Activated CD4-positive, alpha-beta T cell treated with anti-CD3 and anti-CD28 coated beads, Interleukin-2, amount 50 U/mL, for 4 hours (primary cell): Measurements from ENCODE around the gene TTC9.

ENCODE experiments used
- DNase-seq, 2 experiments: peaks; one replicate each; pipeline ENCODE4 v3.0.0-alpha.2; 2020

TTC9 gene

DNA sequence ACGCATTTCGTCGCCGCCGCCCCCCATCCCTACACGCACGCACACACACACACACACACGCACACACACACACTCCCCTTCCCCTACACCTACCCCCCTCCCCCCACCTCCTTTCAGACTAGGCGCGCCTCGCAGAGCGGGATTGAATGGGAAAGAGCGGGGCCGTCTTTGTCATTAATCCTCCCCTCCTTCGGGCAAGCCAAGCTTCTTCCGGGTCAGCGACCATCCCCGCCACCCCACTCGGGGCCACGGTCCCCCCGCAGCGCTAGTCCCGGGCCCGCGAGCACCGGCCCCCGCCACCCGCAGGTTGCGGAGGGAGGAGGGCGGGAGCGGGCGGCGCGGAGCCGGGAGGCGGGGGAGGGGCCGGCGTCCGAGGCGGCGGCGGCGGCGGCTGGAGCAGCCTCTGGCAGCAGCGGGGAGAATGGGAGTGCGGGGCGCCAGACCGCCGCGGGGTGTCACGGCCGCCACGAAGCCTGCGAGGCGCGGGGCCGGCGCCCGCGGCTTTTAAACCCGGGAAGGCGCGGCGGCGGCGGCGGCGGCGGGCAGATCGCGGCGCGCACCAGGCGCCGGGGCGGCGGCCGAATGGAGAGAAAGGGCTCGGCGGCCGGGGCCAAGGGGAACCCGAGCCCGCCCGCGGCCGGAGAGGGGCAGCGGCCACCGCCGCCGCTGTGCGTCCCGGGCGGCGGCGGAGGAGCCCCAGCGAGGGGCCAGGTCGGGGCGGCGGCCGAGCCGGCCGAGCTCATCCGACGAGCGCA lies at the start of gene TTC9:
Gene TTC9, plus strand, starts transcription at position 369 of the 755 bp plus-strand sequence. Its CDS starts 214 bp downstream, at position 583.
- no peak for DNase-seq

DNA sequence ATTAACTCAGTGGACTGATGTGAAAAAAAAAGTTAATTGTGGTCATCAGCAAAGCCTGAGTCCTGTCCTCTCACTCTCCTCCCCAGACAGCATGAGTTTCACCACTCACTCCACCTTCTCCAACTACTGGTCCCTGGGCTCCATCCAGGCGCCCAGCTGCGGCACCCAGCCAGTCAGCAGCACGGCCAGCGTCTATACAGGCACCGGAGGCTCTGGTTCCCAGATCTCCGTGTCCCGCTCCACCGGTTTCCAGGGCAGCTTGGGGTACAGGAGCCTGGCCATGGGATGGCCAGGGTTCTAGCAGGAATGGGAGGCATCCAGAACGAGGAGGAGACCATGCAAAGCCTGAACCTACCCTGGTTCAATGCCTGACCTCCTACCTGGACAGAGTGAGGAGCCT lies 47.3 kb upstream of the TTC9 start:
- no peak for DNase-seq

DNA sequence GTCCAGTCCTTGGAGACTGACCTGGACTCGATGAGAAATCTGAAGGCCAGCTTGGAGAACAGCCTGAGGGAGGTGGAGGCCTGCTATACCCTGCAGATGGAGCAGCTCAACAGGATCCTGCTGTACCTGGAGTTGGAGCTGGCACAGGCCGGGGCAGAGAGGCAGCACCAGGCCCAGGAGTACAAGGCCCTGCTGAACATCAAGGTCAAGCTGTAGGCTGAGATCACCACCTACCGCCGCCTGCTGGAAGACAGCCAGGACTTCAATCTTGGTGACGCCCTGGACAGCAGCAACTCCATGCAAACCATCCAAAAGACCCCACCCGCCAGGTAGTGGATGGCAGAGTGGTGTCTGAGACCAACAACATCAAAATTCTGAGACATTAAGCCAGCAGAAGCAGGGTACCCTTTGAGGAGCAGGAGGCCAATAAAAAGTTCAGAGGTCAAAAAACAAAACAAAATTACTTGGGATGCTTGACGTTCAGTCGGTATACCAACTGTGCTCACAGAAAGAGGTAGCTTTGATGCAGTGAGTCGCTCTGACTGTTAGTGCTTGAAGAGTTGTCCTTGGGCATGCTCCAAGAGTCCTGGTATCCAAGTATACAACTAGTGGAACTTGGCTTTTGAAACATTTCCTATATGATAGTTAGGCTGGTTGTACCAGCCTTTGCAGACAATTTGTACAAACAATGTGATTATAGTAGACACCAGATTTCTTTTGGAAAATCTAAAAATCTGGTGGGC lies 46.1 kb upstream of the TTC9 start:
- no peak for DNase-seq

DNA sequence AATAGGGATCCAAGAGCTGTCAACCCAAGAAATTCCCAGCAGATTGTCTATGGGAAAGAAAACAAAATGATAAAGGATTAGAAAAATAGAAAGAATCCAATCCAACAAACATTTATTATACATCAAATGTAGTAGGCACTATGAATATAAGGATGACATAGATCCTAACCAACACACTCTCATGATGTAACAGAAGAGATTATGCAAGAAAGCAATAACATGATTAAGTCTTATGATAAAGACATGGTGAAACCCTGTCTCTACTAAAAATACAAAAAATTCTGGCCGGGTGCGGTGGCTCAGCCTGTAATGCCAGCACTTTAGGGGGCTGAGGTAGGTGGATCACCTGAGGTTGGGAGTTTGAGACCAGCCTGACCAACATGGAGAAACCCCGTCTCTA lies 44.0 kb upstream of the TTC9 start:
- no peak for DNase-seq

DNA sequence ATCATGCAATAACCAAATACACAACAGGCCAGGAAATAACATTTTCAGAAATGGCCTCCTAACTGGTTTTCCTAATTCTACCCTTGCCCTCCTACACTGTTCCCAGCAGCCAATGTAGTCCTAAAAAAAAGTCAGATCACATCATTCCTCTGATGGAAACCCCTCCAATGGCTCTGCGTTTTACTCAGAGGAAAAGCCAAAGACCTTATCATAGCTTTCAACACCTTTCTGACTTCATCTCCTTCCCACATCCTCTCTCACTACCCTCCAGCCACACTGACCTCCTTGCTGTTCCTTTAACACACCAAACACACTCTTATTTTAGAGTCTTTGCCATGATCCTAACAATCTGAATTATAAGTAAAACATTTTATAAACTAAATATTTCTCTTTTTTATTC lies 42.4 kb upstream of the TTC9 start:
- DNase-seq, result no peak

DNA sequence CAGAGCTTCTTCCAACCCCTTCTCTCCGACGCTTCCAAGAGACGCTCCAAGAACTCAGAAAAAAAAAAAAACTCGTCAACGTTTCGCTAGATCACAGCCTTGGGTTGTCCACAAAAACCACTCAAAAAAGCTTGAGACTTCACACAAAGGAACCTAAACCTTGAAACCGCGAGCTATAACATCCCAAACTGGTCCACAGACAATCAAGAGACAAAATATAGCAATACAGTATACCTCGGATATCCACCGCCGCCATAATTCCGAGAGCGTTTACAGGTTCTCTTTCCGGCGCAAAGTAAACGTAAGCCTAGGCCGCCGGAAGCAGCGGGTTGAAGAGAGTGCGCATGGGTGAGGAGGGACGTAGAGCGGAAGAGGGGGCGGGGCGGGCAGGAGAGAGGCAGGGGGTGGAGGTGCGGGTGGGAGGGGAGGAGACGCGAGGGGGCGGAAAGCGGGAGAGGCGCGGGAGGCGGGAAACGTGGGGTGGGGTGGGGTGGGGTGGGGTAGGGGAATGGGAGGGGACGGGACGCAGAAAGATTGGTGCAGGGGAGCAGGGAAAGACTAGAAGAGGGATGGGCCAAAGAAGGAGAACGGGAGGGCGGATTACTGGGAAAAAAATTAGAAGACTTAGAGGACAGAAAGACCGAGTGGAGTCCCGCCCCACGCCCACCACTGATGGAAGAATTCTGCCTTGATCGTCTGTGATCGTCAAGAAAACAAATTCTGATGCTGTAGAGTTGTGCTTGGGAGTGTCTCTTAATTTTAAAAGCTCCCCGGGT lies 41.1 kb upstream of the TTC9 start, which contains the start of gene MED6:
Gene MED6, minus strand, starts transcription at position 274 of the 776 bp plus-strand sequence. Its CDS starts 18 bp downstream, at position 256.
- peak; percentile 92 to 93 for DNase-seq

DNA sequence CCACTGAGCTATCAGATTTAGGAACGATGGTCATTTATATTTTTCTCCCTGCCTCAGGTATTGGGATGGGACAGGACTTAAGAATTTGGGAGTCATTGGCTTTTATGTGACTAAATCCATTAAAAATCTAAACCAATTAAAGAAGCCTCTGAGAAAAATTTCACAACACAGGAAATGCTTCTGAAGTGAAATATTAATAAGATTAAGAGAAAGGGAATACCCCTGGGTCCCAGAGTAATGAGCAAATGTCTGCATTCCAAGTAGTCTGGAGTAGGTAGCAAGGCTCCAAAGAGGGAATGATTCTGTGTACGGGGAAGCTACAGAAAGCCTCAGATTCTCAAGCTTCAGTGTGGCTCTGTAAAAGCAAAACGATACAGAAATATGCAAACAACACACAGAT lies 40.6 kb upstream of the TTC9 start:
- no peak for DNase-seq

DNA sequence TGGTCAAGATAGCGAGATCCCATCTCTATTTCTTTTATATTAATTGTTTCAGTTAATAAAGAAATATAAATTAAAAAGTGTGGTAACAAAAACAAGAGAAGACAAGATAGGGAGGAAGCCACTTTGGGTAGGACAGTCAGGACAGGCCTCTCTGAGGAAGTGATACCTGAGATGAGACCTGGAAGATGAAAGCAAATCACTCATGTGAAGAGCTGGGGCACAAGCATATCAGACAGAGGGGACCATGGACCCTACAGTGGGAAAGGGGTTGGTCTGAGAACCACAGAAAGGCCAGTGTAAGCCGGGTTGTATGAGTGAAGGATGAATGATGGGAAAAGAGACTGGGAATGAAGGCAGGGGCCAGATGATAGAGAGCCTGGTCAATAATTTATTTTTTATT lies 39.5 kb upstream of the TTC9 start:
- no peak for DNase-seq

DNA sequence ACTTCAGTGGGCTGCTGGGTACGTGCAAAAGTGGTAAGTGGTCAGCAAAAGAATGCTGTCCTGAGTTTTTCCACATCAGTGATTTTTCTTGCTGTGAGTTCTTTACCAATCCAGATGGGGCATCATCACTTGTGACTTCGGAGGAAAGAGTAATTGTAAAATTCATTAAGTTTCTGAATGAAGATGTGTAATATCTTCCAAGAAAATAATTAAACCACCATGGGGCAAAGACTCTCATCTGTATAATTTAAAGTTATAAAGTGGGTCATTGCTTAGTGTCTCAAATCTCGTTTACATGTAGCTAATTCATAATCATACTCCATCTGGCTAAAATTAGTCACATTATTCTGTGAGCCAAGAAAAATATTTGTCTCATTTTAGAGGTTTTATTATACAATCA lies 30.5 kb upstream of the TTC9 start:
- no peak for DNase-seq

DNA sequence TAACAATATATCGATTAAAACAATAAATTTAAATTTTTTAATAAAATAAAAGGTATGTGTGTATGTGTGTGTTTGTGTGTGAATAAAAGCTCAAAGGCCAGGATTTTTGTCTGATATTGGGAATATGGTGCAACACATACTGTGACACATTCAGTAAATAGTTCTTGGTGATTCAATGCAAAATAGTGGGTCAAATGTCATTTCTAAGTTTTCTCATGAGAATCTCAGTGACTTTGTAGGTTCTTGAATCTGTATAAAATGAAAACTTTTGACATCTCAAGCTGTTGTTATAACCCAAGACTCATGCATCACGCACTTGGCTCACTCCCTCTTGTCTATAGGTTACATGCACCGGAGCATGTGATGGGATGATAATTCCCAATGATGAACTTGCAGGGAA lies 25.1 kb upstream of the TTC9 start:
- no peak for DNase-seq

DNA sequence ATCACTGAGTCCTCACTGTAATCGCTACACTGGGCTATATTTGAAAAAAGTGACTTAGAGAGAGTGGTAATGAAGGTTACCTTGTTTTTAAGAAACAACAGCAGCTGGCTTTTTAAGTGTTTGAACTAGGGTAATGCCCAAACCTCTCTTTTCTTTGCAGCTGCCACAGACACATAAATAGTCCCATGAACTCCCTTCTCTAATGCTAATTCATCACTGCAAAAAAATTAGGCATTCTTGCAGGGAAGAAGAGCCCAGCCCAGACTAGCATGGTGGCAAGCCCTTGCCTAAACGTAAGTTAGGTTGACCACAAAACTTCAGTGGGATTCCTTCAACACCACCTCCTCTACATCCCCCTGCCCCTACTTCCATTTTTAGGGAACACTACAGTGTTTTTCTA lies 23.4 kb upstream of the TTC9 start:
- no peak for DNase-seq

DNA sequence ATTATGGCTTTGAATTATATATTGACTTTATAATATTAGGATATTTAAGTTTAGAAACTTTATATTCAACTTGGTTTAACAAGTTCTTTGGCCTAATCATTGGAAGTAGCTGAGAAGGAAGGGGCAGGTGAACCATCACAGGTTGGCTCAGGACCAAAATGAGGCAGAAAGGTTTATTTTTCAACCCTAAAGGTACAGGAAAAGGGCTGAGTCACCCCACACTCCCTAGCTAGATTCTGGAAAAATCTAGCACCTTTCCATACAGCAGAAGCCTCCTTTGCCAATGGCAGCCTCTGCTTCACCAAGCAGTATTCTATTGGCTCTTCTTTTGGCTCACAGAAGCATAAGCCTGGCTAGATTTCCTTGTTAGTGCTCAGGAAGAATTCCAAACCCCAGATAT lies 22.0 kb upstream of the TTC9 start:
- no peak for DNase-seq

DNA sequence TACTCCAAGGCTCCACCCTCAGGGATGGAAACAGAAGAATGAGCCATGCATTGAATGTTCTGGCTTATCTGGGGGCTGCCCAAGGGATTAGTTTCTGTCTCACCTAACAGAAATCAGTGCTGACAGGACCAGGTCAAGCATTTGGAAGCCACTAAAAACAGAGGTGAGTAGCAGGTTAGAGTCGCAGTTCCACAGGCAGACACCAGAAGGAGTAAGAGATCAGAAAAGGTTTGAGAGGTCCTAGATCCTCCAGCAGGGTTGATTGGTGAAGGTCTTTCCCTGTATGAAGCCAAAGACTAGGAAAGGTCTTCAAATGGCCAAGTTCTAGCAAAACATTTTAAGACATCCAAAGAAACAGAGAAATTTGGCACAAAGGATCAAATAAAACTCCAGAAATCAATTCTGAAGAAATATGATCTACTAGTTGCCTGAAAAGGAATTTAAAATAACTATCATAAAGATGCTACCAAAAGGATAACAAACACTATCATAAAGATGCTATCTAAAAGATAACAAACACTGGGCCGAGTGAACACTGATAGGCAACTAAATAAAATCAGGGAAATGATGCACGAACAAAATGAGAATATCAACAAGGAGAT lies 19.5 kb upstream of the TTC9 start:
- peak; percentile 43 to 44 for DNase-seq

DNA sequence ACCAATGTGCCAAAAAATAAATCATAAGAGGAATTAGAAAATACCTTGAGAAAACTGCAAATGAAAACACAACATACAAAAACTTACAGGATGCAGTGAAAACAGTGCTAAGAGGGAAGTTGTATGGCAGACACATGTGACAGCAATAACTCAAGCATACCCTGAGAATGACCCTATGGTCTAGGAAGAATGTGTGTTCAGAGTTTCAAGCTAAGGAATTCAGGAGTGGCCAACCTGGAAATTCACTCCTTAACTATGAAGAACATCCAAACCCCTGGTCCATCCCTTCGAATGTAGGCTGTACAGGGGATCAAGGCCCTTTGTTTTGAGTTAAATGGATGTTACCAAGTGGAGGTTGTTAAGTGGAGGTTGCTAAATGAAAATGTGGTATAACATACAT lies 16.7 kb upstream of the TTC9 start:
- no peak for DNase-seq

DNA sequence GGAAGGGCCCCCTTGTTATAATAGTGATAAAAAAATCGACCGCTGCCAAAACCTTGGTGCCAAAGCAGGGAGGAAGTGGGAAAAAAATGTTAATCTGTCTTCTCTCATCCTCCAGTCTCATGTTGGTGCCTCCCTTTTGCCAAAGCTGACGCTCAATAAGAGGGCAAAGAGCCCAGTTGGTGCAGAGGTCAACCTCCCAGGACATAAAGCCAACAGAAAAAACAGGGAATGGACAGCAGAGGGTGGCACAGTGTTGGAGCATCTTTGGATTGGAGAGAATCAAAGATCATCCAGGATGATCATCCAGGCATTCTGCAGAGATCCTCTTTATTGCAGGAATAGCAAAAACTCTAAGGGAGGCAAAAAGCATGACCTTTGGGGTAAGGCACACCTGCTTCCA lies 9.8 kb upstream of the TTC9 start:
- no peak for DNase-seq

DNA sequence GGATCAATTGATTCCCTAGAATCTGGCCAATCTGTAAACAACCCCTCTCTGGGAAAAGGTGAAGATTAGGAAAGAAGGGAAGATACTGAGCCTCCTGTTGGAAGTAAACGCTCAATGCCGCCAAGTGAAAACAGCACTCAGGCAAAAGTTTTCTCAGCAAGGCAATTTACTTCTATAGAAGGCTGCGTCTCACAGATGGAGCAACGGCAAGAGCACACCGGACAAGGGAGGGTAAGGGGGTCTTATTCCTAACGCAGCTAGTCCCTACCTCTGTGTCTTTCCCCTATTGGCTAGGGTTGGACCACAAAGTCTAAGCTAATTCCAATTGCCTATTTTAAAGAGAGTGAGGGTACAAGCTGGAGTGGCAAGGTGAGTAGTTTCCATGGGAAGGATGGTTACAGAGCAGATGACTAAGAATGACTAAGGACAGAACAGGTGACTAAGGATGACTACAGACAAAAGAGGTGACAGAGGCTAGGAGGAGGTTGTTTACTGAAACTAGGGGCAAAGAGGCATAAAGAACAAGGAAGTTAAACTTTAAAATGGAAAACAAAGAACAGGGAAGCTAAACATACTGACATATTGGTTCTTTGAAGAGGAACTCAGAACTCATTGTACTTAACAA lies 5.6 kb upstream of the TTC9 start:
- no peak for DNase-seq

DNA sequence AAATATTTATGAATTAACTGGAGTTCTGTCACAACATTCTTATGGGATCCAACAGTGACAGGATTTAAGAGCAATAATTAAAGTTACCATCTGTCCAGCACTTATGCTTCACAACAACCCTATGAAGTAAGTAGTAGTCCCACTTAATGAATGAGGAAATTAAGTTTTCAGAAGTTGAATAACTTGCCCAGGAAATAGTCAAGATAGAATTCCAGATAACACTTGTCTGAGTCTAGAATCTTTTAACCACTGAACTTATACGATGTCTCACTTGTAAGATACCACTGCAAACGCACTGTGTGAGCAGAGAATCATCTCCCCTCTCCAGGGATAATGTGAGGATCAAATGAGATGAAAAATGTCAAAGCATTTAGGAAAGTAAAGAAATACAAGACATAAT lies 3.3 kb upstream of the TTC9 start:
- DNase-seq, result no peak

DNA sequence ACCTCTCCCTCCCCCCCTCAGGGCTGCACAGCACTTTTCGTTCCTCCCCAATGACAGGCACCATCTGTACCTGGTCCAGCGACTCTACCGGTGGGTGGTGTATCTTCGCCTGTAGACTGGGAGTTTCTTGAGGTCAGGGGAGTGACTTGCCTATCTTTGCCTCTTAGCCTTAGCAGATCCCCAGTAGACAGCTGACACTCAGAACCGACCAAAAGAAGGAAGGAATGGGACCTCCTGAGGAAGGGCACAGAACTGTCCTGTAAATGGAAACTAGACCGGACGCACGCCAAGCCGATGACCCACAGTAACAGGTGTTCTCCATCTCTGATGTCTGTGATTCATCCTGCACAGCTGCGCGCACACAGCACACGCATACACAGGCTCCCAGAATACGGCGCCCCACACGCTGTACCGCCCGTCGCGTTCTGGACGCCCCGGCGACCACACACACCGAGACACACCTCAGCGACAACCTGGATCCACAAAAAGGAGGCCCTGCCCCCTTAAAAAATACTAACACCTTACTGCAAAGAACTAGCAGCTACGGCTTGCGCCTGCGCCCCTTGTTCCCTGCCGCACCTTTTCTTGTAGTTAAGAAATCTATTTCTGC lies 673 bp upstream of the TTC9 start:
- peak; percentile 28 to 33 for DNase-seq

DNA sequence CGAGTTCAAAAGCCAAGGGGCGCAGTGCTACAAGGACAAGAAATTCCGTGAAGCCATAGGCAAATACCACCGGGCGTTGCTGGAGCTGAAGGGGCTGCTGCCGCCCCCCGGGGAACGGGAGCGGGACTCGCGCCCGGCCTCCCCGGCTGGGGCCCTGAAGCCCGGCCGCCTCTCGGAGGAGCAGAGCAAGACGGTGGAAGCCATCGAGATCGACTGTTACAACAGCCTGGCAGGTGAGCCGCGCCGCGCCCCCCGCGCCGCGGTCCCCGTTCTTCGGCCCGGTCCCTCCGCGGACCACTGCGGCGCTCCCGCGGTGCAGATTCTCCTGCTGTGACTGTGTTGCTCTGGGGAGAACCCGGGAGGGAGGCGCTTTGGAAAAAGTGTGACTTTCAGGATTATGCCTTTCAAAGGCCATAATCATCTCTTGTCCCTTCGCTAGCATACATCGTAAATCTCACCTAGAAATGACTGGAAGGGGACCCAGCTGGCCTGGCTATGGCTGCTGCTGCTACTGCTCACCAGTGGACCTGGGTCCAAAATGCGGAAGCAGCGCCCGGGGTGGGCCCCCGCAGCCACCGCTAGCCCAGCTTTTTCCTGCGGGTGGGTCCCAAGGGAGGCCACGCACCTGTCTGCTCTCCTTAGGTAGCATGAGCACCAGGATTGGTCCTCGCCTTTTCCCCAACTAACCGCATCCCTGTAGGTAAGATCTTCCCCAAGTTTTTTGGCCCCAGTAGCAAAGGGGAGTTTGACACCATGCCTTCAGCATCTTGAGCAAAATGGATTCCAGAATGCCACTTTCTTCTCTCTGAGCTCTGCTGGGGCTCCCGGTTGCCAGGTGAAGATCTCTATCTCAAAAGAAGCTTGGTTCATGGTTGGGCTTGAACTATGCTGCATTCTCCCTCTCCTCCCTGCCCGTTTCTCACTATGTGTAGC lies 853 bp downstream of the TTC9 start:
- DNase-seq, result no peak

DNA sequence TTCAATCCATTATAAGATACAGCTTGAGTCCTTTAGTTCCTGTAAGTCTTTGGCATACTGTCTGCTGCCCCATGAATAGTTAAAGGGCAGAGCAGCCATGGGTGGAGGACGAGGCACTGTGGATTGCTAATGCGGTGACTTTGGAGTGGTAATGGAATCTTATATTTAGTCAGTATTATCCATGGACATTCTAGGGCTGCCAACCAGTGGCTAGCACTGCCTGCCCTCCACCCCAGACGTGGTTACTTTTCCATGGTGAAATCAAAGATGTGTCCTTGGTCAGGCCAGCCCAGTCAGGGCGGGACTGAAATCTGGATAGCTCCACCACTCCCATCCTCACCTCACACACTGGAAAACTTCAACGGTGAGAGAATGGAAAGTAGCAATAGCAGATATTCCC lies 2.3 kb downstream of the TTC9 start:
- DNase-seq, result no peak

DNA sequence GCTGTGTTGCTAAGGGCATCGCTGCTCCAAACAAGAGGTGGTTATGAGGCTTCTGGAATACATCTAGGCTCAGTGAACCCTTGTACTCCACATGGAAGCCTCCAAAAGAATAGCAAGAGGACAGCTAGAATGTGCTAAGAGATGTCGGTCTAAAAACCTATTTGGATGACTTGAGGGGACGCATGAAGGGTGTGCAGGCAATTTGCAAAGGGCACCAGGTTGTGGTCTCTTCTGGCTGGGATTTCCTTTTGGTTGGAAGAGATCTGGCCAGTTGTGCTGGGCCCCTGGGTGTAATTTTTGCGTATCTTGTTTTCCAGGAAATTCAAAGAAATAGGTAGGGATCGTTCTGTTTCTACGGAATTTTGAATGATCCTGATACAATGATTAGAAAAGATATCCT lies 4.2 kb downstream of the TTC9 start:
- no peak for DNase-seq
